ENCODE data around the gene ENPP1. TPM values are rescaled to one million over a fixed set of nuclear protein-coding genes. Genes with fewer than 3 reads are reported as not detected.
"Not testable (repeated sequence)": the region's sequence is repeated elsewhere in the genome, so short reads cannot be mapped to it uniquely, and the experiment has no call there.

ENPP1 gene
- total RNA-seq, 2 donors from 2014 or later, result 13.5 to 13.6 TPM

DNA sequence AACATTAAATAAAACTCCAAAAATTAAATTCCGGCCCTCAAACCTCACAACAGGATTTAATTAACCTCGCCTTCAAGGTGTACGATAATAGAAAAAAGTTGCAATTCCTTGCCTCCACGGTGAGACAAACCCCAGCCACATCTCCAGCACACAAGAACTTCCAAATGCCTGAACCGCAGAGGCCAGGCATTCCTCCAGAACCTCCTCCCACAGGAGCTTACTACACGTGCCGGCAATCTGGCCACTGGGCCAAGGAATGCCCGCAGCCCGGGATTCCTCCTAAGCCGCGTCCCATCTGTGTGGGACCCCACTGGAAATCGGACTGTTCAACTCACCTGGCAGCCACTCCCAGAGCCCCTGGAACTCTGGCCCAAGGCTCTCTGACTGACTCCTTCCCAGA, 95.9 kb downstream of the ENPP1 start:
- intact Hi-C loops (cut with DNase I); DNase-seq (ENCODE audit: low spot score): not testable (repeated sequence)

DNA sequence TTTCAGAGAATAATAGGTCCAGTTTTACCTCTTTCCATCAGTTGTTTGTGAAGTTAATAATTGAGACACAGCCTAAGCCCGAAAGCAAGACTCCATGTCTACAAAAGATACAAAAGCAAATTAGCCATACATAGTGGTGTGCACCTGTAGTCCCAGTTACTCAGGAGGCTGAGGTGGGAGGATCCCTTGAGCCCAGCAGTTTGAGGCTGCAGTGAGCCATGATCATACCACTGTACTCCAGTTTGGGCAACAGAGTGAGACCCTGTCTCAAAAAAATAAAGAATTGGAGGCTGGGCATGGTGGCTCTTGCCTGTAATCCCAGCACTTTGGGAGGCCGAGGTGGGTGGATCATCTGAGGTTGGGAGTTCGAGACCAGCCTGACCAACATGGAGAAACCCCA, 101.0 kb downstream of the ENPP1 start:
- DNase-seq (ENCODE audit: low spot score); intact Hi-C loops (cut with DNase I): not testable (repeated sequence)

DNA sequence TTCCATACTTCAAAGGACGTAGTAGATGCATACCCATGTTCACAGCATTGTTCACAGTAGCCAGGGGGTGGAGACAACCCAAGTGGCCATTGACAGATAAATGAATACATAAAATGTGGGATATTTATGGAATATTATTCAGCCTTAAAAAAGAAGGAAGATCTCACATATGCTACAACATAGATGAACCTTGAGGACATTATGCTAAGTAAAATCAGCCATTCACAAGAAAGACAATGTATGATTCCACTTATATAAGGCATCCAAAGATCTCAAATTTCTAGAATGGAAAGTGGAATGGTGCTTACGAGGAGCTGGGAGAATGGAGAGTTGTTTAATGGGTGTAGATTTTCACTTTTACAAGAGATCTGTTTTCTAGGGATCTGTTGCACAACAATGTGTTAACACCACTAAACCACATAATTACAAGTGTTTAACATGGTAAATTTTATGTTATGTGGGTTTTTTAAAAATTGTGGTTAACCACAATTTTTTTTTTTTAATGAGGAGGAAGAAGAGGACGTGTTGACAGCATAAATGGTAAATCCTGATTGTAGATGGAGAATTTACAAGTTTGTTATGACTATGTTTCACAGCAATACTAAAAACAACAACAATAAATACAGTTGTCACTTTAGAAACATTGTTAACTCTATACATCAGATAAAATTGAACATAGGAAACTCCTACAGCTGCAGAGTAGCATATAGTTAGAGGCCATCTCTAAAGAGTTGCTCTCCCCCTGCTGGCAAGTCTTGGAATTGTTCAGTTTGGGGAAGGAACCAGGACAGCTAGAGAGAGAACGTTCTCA, 101.8 kb downstream of the ENPP1 start:
- DNase-seq (ENCODE audit: low spot score), result no peak
- intact Hi-C loops (cut with DNase I), result loop anchor here in 1 of 2 donors (5.0 kb wide), 1 partner anchor 212 kb away; no protein-coding TSS in a partner anchor

DNA sequence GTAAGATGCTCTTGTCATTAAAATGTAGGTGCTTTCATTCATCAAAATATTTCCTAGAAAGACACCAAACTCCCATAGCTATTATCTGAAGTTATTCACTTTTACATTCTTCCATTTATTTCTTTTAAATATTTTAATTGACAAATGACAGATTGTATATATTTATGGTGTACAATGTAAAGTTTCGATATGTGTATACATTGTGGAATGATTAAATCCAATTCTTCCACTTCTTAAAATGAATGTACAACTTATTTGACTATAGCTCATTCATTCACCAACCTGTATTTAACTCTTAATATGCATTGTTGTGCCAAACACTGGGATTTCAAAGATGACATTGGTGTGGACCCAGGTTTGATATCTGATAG, 102.4 kb downstream of the ENPP1 start:
- intact Hi-C loops (cut with DNase I), result loop anchor here in 1 of 2 donors (5.0 kb wide), 1 partner anchor 213 kb away; no protein-coding TSS in a partner anchor

GRCh38 chr6:131910956-131911355, 103.1 kb downstream of the ENPP1 start:
- intact Hi-C loops (cut with DNase I), result loop anchor here in 1 of 2 donors (5.0 kb wide), 1 partner anchor 214 kb away; no protein-coding TSS in a partner anchor
- no peak for DNase-seq (ENCODE audit: low spot score)

More for the DNA sequence above, 102.4 kb downstream of the ENPP1 start:
- no peak for DNase-seq (ENCODE audit: low spot score)

- intact Hi-C loops (cut with DNase I), result loop anchor here in 1 of 2 donors (5.0 kb wide), 1 partner anchor 215 kb away; no protein-coding TSS in a partner anchor
- DNase-seq (ENCODE audit: low spot score), result no peak
Measured at GRCh38 chr6:131911951-131912350, 104.1 kb downstream of the ENPP1 start.

- intact Hi-C loops (cut with DNase I), result loop anchor here in 1 of 2 donors (5.0 kb wide), 1 partner anchor 217 kb away; no protein-coding TSS in a partner anchor
- DNase-seq (ENCODE audit: low spot score), result no peak
Measured at GRCh38 chr6:131914234-131914633, 106.4 kb downstream of the ENPP1 start.

DNA sequence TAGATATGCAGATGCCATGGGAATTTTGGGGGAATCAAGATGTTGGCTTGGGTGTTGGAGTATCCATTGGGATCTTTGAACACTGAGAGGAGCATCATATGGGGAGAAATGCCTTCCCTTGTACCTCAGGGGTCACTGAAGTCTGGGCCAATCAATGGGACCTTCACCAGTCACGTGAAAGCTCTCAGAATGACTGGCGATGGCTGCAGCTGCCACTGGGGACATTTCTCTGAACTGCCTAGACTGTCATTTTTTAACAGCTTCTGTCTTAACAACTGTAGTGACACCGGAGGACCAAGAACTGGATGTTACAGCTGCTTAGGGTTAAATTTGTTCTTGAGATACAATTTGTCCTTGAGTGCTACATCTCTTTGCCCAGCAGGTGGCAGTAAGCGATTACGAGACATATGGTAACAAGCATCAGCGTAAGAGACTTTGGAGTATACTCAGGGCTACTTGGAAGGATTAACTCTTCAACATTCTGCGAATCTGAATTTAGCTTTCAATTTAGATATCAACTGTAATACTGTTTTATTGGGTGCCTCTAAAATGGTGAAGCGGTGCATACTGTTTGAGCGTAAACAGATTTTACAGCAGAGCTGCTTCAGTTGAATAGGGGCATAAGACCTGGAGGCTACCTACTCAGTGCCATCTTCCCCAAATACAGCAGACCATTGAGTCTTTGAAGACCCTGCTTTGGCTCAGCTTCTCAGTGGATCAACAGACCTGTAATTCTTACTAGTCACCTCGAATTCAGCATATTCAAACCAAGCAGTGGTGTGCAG, 107.3 kb downstream of the ENPP1 start:
- intact Hi-C loops (cut with DNase I), result loop anchor here in 1 of 2 donors (5.0 kb wide), 1 partner anchor 218 kb away; no protein-coding TSS in a partner anchor
- no peak for DNase-seq (ENCODE audit: low spot score)

- DNase-seq (ENCODE audit: low spot score); intact Hi-C loops (cut with DNase I): not testable (repeated sequence)
Measured at GRCh38 chr6:131916091-131916796, 108.4 kb downstream of the ENPP1 start.

DNA sequence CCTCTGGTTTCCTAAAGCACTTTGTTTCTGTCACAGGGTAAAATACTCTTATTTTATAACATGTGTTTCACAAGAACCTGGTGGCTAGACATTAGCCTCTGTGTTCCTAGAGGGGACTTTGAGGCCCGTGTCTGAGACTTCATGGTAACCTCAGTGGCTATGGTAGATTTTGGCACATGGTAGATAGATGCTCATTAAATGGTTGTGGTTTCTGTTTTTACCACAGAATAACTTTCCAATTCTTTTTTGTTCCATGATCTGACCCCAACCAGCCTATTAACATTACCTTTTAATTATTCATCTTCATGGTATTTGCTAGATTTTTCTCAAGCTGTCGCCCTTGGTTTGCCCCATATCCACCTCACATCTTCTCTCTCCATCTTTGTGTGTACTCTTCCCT, 109.0 kb downstream of the ENPP1 start:
- intact Hi-C loops (cut with DNase I), result no loop called here
- DNase-seq (ENCODE audit: low spot score), result no peak

- intact Hi-C loops (cut with DNase I), result no loop called here
- no peak for DNase-seq (ENCODE audit: low spot score)
Measured at GRCh38 chr6:131917318-131917717, 109.5 kb downstream of the ENPP1 start.

GRCh38 chr6:131917763-131918649, 110.2 kb downstream of the ENPP1 start:
- DNase-seq (ENCODE audit: low spot score), result no peak
- intact Hi-C loops (cut with DNase I), result no loop called here

DNA sequence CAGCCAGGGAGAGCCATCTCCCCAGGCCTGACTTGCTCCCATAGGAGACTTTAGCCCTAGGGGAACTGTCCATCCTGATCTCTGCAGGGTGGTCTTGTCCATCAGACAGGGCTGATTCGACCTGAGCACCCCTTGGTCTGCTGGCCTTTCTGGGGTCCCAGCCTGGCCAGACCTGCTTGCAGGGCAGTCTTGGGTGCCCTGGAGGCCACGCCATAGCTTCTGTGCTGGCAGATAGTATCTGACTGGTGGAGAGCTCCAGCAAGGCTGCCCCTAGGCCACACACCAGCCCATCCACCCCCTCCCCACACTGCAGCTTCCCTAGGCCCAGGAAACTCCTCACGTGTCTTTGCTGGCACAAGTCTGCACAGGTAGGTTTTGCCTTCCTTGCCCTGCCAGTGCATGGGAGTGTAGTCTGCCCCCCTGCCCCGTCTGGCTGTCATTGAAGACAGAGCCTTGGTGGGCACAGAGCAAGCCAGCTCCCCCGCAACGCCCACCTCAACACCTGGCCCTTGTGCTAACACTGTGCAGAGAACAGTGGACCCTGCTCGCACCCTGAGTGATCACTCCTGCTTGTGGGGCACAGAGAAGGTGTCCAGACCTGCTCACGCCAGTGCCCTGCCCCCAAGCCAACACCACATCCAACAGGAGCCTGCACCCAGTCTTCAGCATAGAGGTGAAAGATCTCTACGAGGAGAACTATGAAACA, 111.0 kb downstream of the ENPP1 start:
- intact Hi-C loops (cut with DNase I), result no loop called here

DNA sequence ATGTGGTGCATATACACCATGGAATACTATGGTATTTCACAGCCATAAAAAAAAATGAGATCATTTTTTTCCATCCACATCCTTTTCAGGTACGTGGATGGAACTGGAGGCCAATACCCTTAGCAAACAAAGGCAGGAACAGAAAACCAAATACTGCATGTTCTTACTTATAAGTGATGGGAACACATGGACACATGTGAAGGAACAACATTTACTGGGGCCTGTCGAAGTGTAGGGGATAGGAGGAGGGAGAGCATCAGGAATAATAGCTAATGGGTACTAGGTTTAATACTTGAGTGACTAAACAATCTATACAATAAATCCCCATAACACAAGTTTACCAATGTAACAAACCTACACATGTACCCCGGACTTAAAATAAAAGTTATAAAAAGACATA, 112.8 kb downstream of the ENPP1 start:
- intact Hi-C loops (cut with DNase I), result loop anchor here in 1 of 2 donors (5.0 kb wide), 2 partner anchors 242 to 297 kb away; no protein-coding TSS in a partner anchor
- DNase-seq (ENCODE audit: low spot score), result no peak

More for the DNA sequence above, 111.0 kb downstream of the ENPP1 start:
- DNase-seq (ENCODE audit: low spot score), result no peak

DNA sequence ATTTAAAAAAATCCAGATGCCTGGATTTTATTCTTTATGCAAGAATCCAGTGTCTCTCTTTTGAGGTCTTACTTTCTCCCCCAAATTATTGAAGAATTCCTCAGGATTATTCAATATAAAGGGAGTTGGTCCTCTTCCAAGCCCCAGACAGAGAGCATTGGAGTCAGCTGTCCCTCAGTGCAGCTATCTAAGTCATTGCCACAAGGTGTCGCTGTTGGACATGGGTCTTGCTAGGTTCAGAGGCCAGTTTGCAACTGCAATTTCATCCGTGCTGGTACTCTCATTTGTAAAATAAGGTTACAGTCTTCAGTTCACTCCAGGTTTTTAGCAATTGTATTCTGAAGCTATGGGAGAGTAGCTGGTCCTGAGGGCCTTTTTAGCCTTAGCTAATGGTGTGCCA, 115.5 kb downstream of the ENPP1 start:
- intact Hi-C loops (cut with DNase I), result loop anchor here in 1 of 2 donors (5.0 kb wide), 2 partner anchors 239 to 294 kb away; no protein-coding TSS in a partner anchor
- no peak for DNase-seq (ENCODE audit: low spot score)

DNA sequence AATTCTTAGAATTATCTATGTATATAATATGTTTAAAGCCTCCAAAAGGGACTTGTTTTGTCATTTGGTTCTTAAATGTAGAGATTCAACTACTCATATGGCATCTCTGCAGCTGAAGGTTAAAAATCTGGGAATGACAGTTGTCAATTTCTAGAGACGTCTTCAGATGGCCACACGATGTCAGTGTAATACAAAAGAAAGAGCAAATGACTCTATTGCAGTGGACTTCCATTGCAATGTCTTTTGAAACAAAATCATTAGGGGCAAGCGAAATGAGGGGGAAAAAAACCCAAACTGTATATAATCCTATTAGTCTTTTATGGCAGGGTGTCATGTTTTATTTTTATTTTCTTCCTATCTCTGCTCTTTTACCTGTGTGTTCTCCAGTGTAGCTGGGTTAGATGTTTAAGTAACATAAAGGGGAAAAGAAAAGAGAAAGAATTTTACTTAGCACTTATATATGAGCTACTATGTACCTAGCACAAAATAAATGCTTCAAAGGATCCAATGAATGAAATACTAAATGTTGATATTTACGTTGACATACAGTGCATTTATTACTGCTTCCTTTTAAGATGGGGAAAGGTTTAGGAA, 117.2 kb downstream of the ENPP1 start:
- DNase-seq (ENCODE audit: low spot score), result no peak
- intact Hi-C loops (cut with DNase I), result loop anchor here in 1 of 2 donors (5.0 kb wide), 2 partner anchors 237 to 292 kb away; no protein-coding TSS in a partner anchor

DNA sequence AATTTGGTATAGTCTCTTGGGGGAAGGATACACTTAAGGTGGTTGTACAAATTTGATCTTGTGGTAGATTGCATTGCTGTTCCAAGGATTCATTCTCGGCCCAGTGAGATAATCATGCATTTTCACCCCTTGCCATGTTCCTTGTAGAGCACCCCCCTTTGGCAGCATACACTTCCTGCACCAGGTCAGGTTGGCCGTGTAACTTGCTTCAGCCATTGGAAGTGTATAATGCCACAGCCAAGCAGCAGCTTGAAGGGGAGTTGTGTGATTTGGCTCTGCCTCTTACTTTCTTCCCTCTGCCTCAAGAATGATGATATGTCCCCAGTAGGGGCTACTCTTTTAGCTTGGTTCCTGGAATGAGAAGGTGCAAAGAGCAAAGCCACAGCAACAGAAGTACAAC, 121.4 kb downstream of the ENPP1 start:
- intact Hi-C loops (cut with DNase I), result no loop called here

More for the DNA sequence above, 121.4 kb downstream of the ENPP1 start:
- no peak for DNase-seq (ENCODE audit: low spot score)

Measured in posterior vena cava (tissue), 2 donors.